DOHH2 (cell line): ENCODE data around the gene CBLB.

Experiments used
- CTCF ChIP-seq: fragments of 200-600 bp; sonication (generic); IDR thresholded peaks from one replicate; pipeline ENCODE4 v1.5.1; 2014; ENCODE audit warnings: antibody characterized with exemption, mild to moderate bottlenecking, low read depth, low read length; ENCODE audit not compliant: poor library complexity, severe bottlenecking
- EZH2phosphoT487 ChIP-seq: fragments of 200-600 bp; sonication (generic); IDR thresholded peaks from 2 replicates; pipeline ENCODE4 v1.6.1; 2017; ENCODE audit warnings: borderline replicate concordance, mild to moderate bottlenecking, antibody characterized with exemption, low read length, moderate library complexity, mixed read lengths

DNA sequence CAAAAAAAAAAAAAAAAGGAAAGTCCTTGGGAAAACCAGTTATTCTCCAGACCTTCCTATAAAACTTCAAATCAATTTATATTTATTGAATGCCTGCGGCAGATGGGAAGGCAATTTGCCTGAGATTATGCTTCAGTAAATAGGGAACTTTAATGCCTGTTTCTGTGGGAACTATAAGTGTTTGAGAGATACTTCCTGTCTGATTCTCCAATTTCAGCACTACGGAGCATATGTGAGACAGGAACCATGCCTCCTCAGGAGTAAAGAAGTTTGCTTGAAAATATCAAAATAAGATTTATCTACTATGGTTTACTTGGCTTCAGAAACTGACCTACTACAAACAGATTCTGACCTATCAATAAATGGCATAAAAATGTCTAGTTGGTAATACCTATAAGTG lies 135.5 kb downstream of the CBLB start:
- TF ChIP-seq CTCF = no peak
- TF ChIP-seq EZH2phosphoT487 = no peak
